ENCODE measurements around the gene TRAF5.

Gene TRAF5

GRCh38 chr1:211339631-211340041, 13.0 kb downstream of the TRAF5 start:
- no peak overlapping the region for H3K4me3 ChIP-seq (ENCODE audit: low read length)
- no peak for DNase-seq (ENCODE audit: low read depth)
- TF ChIP-seq CTCF (conservative IDR thresholded peaks at IDR 0.05; ENCODE audit: low read depth, low read length) = no peak

GRCh38 chr1:211340622-211341507, 14.2 kb downstream of the TRAF5 start:
- H3K4me3 ChIP-seq (ENCODE audit: low read length) = no peak overlapping the region
- no peak for DNase-seq (ENCODE audit: low read depth)
- TF ChIP-seq CTCF (conservative IDR thresholded peaks at IDR 0.05; ENCODE audit: low read depth, low read length) = no peak

- TF ChIP-seq CTCF (conservative IDR thresholded peaks at IDR 0.05; ENCODE audit: low read depth, low read length) = no peak
- DNase-seq (ENCODE audit: low read depth) = no peak
- no peak overlapping the region for H3K4me3 ChIP-seq (ENCODE audit: low read length)
Observed at GRCh38 chr1:211341999-211342398, 15.4 kb downstream of the TRAF5 start.

- no peak for DNase-seq (ENCODE audit: low read depth)
- TF ChIP-seq CTCF (conservative IDR thresholded peaks at IDR 0.05; ENCODE audit: low read depth, low read length) = no peak
- no peak overlapping the region for H3K4me3 ChIP-seq (ENCODE audit: low read length)
Observed at GRCh38 chr1:211343607-211344006, 17.0 kb downstream of the TRAF5 start.

GRCh38 chr1:211344152-211344618, 17.6 kb downstream of the TRAF5 start:
- TF ChIP-seq CTCF (conservative IDR thresholded peaks at IDR 0.05; ENCODE audit: low read depth, low read length) = no peak
- no peak for DNase-seq (ENCODE audit: low read depth)
- H3K4me3 ChIP-seq (ENCODE audit: low read length) = no peak overlapping the region

- TF ChIP-seq CTCF (conservative IDR thresholded peaks at IDR 0.05; ENCODE audit: low read depth, low read length) = no peak
- no peak for DNase-seq (ENCODE audit: low read depth)
- no peak overlapping the region for H3K4me3 ChIP-seq (ENCODE audit: low read length)
Observed at GRCh38 chr1:211345719-211346118, 19.1 kb downstream of the TRAF5 start.
